K562 treated with DMSO at 1 percent for 12 hours (cell line): ENCODE data around the gene TFF1. TPM values are rescaled to one million over a fixed set of nuclear protein-coding genes. Genes with fewer than 3 reads are reported as not detected.

Experiments
- total RNA-seq: library from RNA; unstranded; fragments of 300-600 nt; gene quantifications from 2 replicates; pipeline ENCODE4 v1.2.3, GENCODE V29; 2022; ENCODE audit not compliant: insufficient read depth

TFF1 gene
- total RNA-seq, result not detected in 2 replicates

DNA sequence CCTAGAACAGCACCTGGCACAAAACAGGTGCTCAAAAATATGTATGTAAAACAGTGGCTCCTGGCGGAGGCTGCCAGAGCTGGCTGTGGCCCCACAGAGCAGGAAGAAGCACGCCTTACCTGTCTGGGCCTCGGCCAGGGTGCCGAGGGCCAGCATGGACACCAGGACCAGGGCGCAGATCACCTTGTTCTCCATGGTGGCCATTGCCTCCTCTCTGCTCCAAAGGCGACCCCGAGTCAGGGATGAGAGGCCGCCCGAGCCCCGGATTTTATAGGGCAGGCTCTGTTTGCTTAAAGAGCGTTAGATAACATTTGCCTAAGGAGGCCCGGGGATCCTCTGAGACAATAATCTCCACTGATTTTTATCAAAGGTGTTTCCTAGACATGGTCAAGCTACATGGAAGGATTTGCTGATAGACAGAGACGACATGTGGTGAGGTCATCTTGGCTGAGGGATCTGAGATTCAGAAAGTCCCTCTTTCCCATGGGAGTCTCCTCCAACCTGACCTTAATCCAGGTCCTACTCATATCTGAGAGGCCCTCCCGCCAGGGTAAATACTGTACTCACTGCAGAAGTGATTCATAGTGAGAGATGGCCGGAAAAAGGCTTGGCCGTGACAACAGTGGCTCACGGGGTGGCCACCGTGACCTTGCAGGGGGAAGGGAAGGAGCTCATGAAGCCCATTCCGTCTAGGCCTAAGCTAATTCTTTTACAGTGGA is at the start of gene TFF1:
TFF1 (minus strand) TSS at position 244 of the 719 bp plus-strand sequence; CDS start at position 204, 40 bp downstream.

DNA sequence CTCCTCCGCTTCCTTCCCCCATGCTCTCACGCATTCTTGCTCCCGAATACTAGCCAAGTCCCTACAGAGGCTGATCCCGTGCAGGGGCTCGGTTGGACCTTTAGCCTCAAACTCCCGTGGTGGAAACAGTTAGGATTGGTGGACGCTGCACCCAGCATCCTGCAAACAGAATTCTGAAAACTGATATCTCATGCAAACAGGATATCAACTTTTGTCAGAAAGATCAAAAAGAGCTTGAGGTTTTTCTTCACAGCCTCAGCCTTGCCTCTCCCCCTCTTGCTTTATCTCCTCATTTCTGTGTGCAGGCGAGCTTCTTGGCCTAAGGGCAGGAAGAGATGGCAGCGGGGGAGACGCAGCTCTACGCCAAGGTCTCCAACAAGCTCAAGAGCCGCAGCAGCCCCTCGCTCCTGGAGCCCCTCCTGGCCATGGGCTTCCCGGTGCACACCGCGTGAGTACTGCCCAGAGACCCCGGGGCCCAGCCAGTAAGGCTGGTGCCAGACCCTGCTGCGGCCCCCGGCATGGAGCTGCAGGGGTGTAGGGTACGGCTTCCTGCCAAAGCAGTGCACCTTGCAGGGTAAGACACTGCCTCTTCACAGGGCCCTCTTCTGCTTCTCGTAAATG is 37.4 kb upstream of the TFF1 start, which contains the start of gene UBASH3A:
UBASH3A (plus strand) TSS at position 292 of the 621 bp plus-strand sequence; CDS start at position 336, 44 bp downstream.

DNA sequence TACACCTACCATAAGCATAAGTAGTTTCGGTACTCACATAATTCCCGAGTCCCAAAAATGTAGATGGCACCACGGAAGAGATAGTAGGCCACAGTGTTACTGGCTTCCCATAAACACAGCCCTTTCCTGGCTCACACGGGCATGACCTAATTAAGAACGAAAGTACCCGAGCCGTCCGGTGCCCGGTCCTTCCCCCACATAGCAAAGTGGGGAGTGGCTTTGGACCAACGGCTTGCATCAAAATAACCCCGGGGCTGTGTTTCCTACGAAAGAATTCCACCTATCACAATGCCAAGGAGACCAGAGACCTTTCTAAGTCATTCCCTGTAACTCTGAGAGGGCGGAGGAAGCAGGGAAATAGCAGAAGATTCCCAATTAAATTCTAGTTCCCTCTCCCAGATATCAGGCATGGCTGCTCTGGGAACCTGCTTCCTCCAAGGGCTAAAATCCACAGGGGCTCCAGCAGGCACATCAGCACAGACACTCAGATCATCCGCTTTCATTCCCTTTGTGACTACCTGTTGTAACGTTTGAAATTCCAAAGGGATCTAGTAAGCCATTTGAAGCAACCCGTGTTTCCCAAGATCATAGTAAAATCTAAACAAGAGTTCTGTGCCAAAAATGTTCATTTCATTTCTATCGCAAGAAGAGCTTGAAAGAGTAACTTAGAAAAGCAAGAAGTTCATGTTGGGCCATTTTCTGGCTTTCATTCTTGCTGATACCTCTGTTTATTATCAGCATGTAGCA is 29.7 kb upstream of the TFF1 start, which contains the start of gene TMPRSS3:
TMPRSS3 (minus strand) TSS at position 148 of the 747 bp plus-strand sequence. CDS start 635 bp downstream, outside the sequence.

DNA sequence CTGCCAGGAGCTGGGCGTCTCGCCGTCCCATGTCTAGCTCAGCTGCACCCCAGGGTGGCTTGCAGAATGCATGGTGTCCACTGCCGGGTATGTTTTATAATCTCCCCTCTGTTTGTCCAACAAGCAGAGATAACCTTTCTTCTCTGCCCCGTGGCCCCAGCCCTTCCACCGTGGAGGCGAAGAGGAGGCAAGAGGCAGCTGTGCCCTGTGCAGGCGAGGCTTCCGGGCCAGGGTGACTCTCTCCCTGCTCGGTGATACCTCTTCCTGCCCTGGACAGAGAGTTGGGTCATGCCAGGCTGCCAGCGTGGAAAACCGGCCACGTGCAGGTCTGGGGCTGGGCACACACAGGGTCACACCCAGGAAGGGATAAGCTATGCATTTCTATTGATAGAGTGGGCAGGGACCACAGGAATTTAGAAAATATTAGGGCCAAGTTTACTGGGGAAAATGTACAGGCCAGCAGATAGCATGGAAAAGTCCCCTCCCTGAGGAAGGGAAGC is 15.4 kb downstream of the TFF1 start, which contains the start of gene TFF2:
TFF2 (minus strand) TSS at position 68 of the 500 bp plus-strand sequence; CDS start at position 31, 37 bp downstream.

DNA sequence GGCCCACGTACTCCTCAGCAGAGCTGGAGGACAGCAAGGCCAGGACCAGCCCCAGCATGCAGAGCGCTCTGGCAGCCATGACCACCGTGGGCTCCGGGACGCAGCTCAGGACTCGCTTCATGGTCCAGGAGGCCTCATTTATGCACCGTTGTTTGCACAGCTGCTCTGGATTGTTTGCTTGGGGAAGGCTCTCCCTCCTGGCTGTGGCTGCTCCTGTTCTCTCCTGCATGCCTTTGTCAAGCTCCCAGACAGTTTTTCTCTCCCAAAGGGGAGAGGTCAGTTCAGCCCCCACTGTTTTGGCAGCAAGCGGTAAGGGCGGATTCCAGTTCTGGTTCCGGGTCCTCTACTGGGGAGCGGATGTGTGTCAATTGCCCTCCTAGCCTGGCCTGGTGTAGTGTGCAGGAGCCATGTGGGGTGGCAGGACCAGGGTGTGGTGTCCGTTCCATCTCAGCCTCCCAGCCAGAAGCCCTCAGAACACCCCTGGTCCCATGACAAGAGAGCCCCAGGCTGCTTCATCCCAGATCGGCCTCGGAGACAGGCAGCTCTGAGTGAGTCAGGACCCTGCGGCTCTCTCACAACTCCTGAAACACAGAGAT is 50.9 kb downstream of the TFF1 start, which contains the start of gene TFF3:
TFF3 (minus strand) TSS at position 114 of the 596 bp plus-strand sequence; CDS start at position 79, 35 bp downstream.

Other genes with a start within 250 kb of the TFF1 start
- 0.27 TPM in 1 of 2 replicates, not detected in the other for gene ABCG1, start 147.4 kb downstream of the TFF1 start, total RNA-seq
- not detected in 2 replicates for gene TFF3, start 51.1 kb downstream of the TFF1 start, total RNA-seq
- gene TFF2, start 15.5 kb downstream of the TFF1 start, total RNA-seq, result not detected in 2 replicates
- gene TMPRSS3, start 29.5 kb upstream of the TFF1 start, total RNA-seq, result not detected in 2 replicates
- not detected in 2 replicates for gene UBASH3A, start 37.4 kb upstream of the TFF1 start, total RNA-seq
- gene RSPH1, start 129.7 kb upstream of the TFF1 start, total RNA-seq, result not detected in 2 replicates
- 1.2 TPM in 2 replicates for gene SLC37A1, start 147.3 kb upstream of the TFF1 start, total RNA-seq